A549 (cell line): Measurements from ENCODE around the gene LEKR1. TPM values are rescaled to one million over a fixed set of nuclear protein-coding genes. Genes with fewer than 3 reads are reported as not detected.
"Not testable (repeated sequence)": the region's sequence is repeated elsewhere in the genome, so short reads cannot be mapped to it uniquely, and the experiment has no call there.

Source experiments
- ATAC-seq, 2 experiments: fragments of 200-7000 bp in 1 of 2; fragments of >200 bp in 1 of 2; cut with Nextera tagmentation in 1 of 2; cut with Tn5 transposase in 1 of 2; 3 replicates each; pipeline versions ENCODE4 v1.8.0 to v1.9.1; 2018 to 2020; ENCODE audit warnings: mild to moderate bottlenecking in 1 of 2, moderate library complexity in 1 of 2
- CTCF ChIA-PET: fragments of 300-600 bp; sonication (Branson Sonifier 250); formaldehyde crosslinking; extraction: SDS; loops from one replicate; lab custom pipeline; 2021; ENCODE audit warnings: antibody characterized with exemption, inconsistent platforms; lab: Yijun Ruan, JAX
- POLR2A ChIA-PET: fragments of 350-600 bp; formaldehyde crosslinking; extraction: SDS; loops from one replicate; lab custom pipeline; 2021; ENCODE audit warnings: antibody characterized with exemption, inconsistent platforms; lab: Yijun Ruan, JAX
- DNase-seq, 2 experiments: peaks; one replicate each; pipeline versions ENCODE4 v3.0.0 to v3.0.0-alpha.2; 2011 to 2016; ENCODE audit warnings: low read depth in 1 of 2, low spot score in 1 of 2
- FAIRE-seq: peaks from 2 replicates; lab custom pipeline; 2011; peaks lifted over from hg19 to GRCh38; lab: Jason Lieb, UNC
- H3K27ac ChIP-seq, 2 experiments: fragments of >200 bp; sonication (Bioruptor Twin); formaldehyde crosslinking; 3 replicates each; pipeline ENCODE4 v1.5.1; 2016 to 2017
- H3K4me1 ChIP-seq: fragments of >200 bp; sonication (Bioruptor Twin); formaldehyde crosslinking; 3 replicates; pipeline ENCODE4 v1.6.1; 2016
- H3K4me2 ChIP-seq: fragments of >200 bp; sonication (Bioruptor Twin); formaldehyde crosslinking; 3 replicates; pipeline ENCODE4 v1.6.1; 2016
- H3K4me3 ChIP-seq: fragments of >200 bp; sonication (Bioruptor Twin); formaldehyde crosslinking; 3 replicates; pipeline ENCODE4 v1.5.1; 2016
- H3K9me3 ChIP-seq: fragments of >200 bp; sonication (Bioruptor Twin); formaldehyde crosslinking; 3 replicates; pipeline ENCODE4 v1.6.1; 2016
- BCL3 ChIP-seq: fragments of >200 bp; sonication (Bioruptor Twin); formaldehyde crosslinking; IDR thresholded peaks from 3 replicates; pipeline ENCODE4 v1.6.1; 2016
- CBX8 ChIP-seq: fragments of 200-600 bp; sonication (generic); IDR thresholded peaks from 2 replicates; pipeline ENCODE4 v1.6.1; 2016
- CTCF ChIP-seq: fragments of >200 bp; sonication (Bioruptor Twin); formaldehyde crosslinking; IDR thresholded peaks from 3 replicates; pipeline ENCODE4 v1.5.1; 2016
- EHMT2 ChIP-seq: fragments of 200-600 bp; sonication (generic); IDR thresholded peaks from 2 replicates; pipeline ENCODE4 v1.6.1; 2016; ENCODE audit warnings: antibody characterized with exemption, low read depth, mild to moderate bottlenecking, moderate library complexity
- EP300 ChIP-seq, 2 experiments: fragments of >200 bp; sonication (Bioruptor Twin); formaldehyde crosslinking; IDR thresholded peaks; 2 replicates in 1 of 2; 3 replicates in 1 of 2; pipeline ENCODE4 v1.6.1; 2016 to 2017
- HOXB13 ChIP-seq: fragments of 250-450 bp; sonication (Bioruptor Pico); IDR thresholded peaks from 2 replicates; pipeline ENCODE4 v1.5.0; 2020; ENCODE audit warnings: low read depth, mild to moderate bottlenecking, moderate library complexity
- PHF8 ChIP-seq: fragments of 200-600 bp; sonication (generic); IDR thresholded peaks from 2 replicates; pipeline ENCODE4 v1.6.1; 2016; ENCODE audit warnings: low read depth, mild to moderate bottlenecking, antibody characterized with exemption, moderate library complexity, borderline replicate concordance
- SREBF2 ChIP-seq: fragments of 450-650 bp; IDR thresholded peaks from 2 replicates; pipeline ENCODE4 v1.6.1; 2014; ENCODE audit warnings: mild to moderate bottlenecking, moderate library complexity
- TFCP2L1 ChIP-seq: fragments of 250-450 bp; sonication (Bioruptor Pico); IDR thresholded peaks from 2 replicates; pipeline ENCODE4 v1.5.0; 2021; ENCODE audit warnings: mild to moderate bottlenecking
- ZFP36 ChIP-seq: fragments of 450-650 bp; IDR thresholded peaks from 2 replicates; pipeline ENCODE4 v1.6.1; 2014; ENCODE audit warnings: borderline replicate concordance; ENCODE audit not compliant: partially characterized antibody
- ZSCAN20 ChIP-seq: fragments of 250-450 bp; sonication (Bioruptor Pico); IDR thresholded peaks from 2 replicates; pipeline ENCODE4 v1.8.0; 2022; ENCODE audit warnings: mild to moderate bottlenecking, moderate library complexity
- WGBS: methylation state at CpG from one replicate; pipeline ENCODE4 v1.1.6; 2017; ENCODE audit errors: missing lambda C conversion rate; 5-methylcytosine and 5-hydroxymethylcytosine counted together
- polyA plus RNA-seq, 4 experiments: library from polyadenylated mRNA; depleted of rRNA in 3 of 4; stranded (reverse); fragments of >200 nt; fragmentation: RNase III in 1 of 4; extraction: RNeasy Plus Mini Kit Qiagen cat#74134 plus additional on column Dnase treatment in 1 of 4; gene quantifications; 2 replicates in 3 of 4; 3 replicates in 1 of 4; pipeline ENCODE4 v1.2.3, GENCODE V29; 2011 to 2017
- TF ChIP-seq, protein P1 (sequence below): fragments of >200 bp; sonication (Bioruptor Twin); formaldehyde crosslinking; IDR thresholded peaks from 2 replicates; pipeline ENCODE4 v1.6.1; 2016
- TF ChIP-seq, protein P2 (sequence below): IDR thresholded peaks from 2 replicates; pipeline ENCODE4 v1.6.1; 2012
- TF ChIP-seq, protein P3 (sequence below): IDR thresholded peaks from 2 replicates; pipeline ENCODE4 v1.6.1; 2012
- TF ChIP-seq, protein P4 (sequence below): fragments of 250-450 bp; sonication (Bioruptor Pico); IDR thresholded peaks from 2 replicates; pipeline ENCODE4 v1.5.0; 2020; ENCODE audit warnings: low read depth, mild to moderate bottlenecking, moderate library complexity

Gene LEKR1
- polyA plus RNA-seq, 2 of the 4 experiments (the other 2 are of a cell fraction), result 1.3 to 1.4 TPM

GRCh38 chr3:156867920-156868319 lies 41.8 kb downstream of the LEKR1 start:
- FAIRE-seq, result no peak
- WGBS, result 68% methylated on average over 3 of the region's 3 CpGs
- TF ChIP-seq ZFP36, result no peak
- no peak for TF ChIP-seq SREBF2
- TF ChIP-seq, protein P1, sequence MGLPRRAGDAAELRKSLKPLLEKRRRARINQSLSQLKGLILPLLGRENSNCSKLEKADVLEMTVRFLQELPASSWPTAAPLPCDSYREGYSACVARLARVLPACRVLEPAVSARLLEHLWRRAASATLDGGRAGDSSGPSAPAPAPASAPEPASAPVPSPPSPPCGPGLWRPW, result no peak
- no peak for TF ChIP-seq TFCP2L1 (CRISPR knock-in tag)
- no peak for TF ChIP-seq BCL3
- TF ChIP-seq, protein P2, sequence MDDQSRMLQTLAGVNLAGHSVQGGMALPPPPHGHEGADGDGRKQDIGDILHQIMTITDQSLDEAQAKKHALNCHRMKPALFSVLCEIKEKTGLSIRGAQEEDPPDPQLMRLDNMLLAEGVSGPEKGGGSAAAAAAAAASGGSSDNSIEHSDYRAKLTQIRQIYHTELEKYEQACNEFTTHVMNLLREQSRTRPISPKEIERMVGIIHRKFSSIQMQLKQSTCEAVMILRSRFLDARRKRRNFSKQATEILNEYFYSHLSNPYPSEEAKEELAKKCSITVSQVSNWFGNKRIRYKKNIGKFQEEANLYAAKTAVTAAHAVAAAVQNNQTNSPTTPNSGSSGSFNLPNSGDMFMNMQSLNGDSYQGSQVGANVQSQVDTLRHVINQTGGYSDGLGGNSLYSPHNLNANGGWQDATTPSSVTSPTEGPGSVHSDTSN, result no peak
- H3K4me3 ChIP-seq, result no peak overlapping the region
- H3K27ac ChIP-seq, result no peak overlapping the region
- no peaks in the 10 kb centered on the region for H3K4me1 ChIP-seq
- no peak for ATAC-seq
- peaks cover 6% of the 10 kb centered on the region; the same call in 2 of the 3 replicates for H3K9me3 ChIP-seq
- ChIA-PET POLR2A (no interaction called here), CTCF (no interaction called here)
- no peak overlapping the region for H3K4me2 ChIP-seq
- DNase-seq, result no peak

GRCh38 chr3:156873906-156874305 lies 47.8 kb downstream of the LEKR1 start:
- FAIRE-seq, result no peak
- Histone ChIP-seq H3K9me3 (peaks cover 49% of the 10 kb centered on the region), H3K4me2 (no peak overlapping the region), H3K4me1 (no peaks in the 10 kb centered on the region), H3K27ac (no peak overlapping the region), H3K4me3 (no peak overlapping the region)
- POLR2A ChIA-PET, result no interaction called here
- no peak for ATAC-seq
- 26% methylated on average over 1 of the region's 1 CpG for WGBS
- TF ChIP-seq CBX8 (no peak), EHMT2 (no peak), HOXB13 (no peak), PHF8 (no peak), CTCF (no peak), ZSCAN20 (CRISPR knock-in tag) (no peak), EP300 (IDR thresholded peaks at IDR 0.05) (no peak)
- TF ChIP-seq, protein P3, sequence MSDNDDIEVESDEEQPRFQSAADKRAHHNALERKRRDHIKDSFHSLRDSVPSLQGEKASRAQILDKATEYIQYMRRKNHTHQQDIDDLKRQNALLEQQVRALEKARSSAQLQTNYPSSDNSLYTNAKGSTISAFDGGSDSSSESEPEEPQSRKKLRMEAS, result no peak
- TF ChIP-seq, protein P4, sequence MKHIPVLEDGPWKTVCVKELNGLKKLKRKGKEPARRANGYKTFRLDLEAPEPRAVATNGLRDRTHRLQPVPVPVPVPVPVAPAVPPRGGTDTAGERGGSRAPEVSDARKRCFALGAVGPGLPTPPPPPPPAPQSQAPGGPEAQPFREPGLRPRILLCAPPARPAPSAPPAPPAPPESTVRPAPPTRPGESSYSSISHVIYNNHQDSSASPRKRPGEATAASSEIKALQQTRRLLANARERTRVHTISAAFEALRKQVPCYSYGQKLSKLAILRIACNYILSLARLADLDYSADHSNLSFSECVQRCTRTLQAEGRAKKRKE, result no peak
- no peak for DNase-seq
- CTCF ChIA-PET, result no interaction called here

- ATAC-seq, POLR2A ChIA-PET, FAIRE-seq: not testable (repeated sequence)
- peaks cover 42% of the 10 kb centered on the region for H3K9me3 ChIP-seq
- WGBS, result 0% methylated on average over 2 of the region's 3 CpGs
- peak; percentile 97 for TF ChIP-seq ZFP36
- TF ChIP-seq, all 56 proteins: peak for 1; not testable (repeated sequence) for 55
- H3K4me3 ChIP-seq, H3K4me1 ChIP-seq, CTCF ChIA-PET, H3K27ac ChIP-seq, DNase-seq, H3K4me2 ChIP-seq: not testable (repeated sequence)
These were observed 53.3 kb downstream of the LEKR1 start for GRCh38 chr3:156879491-156879890.
